Endothelial cell (in vitro differentiated cells): Measurements from ENCODE around the gene FCRLA. TPM values are rescaled to one million over a fixed set of nuclear protein-coding genes. Genes with fewer than 3 reads are reported as not detected.
"Not testable (repeated sequence)": the region's sequence is repeated elsewhere in the genome, so short reads cannot be mapped to it uniquely, and the experiment has no call there.

ENCODE experiments used
- DNase-seq: peaks from one replicate; pipeline ENCODE4 v3.0.0; 2021; ENCODE audit warnings: low spot score
- H3K27ac Mint-ChIP-seq: one replicate; pipeline ENCODE4 v1.8.0; 2021; ENCODE audit warnings: mixed read lengths, inconsistent platforms; ENCODE audit not compliant: unreplicated experiment
- H3K27me3 Mint-ChIP-seq: one replicate; pipeline ENCODE4 v1.8.0; 2021; ENCODE audit warnings: mild to moderate bottlenecking, moderate library complexity, mixed read lengths, inconsistent platforms; ENCODE audit not compliant: unreplicated experiment
- H3K36me3 Mint-ChIP-seq: one replicate; pipeline ENCODE4 v1.8.0; 2021; ENCODE audit warnings: mild to moderate bottlenecking, low read depth, mixed read lengths, inconsistent platforms; ENCODE audit not compliant: unreplicated experiment
- H3K4me1 Mint-ChIP-seq: one replicate; pipeline ENCODE4 v1.8.0; 2021; ENCODE audit warnings: mild to moderate bottlenecking, mixed read lengths, inconsistent platforms; ENCODE audit not compliant: unreplicated experiment
- H3K4me3 Mint-ChIP-seq: one replicate; pipeline ENCODE4 v1.8.0; 2021; ENCODE audit warnings: mild to moderate bottlenecking, mixed read lengths, inconsistent platforms; ENCODE audit not compliant: unreplicated experiment
- H3K9me3 Mint-ChIP-seq: one replicate; pipeline ENCODE4 v1.8.0; 2021; ENCODE audit warnings: mixed read lengths, inconsistent platforms; ENCODE audit not compliant: unreplicated experiment
- total RNA-seq: library from RNA; stranded (reverse); fragmentation: NEBNext Ultra II Directional; extraction: Animal tissue kit (Norgen Biotek cat#: 25700); gene quantifications from one replicate; pipeline ENCODE4 v1.2.1, GENCODE V29; 2021; ENCODE audit not compliant: unreplicated experiment
- TF ChIP-seq, protein P1 (sequence below): fragments of 200-600 bp; sonication (generic); IDR thresholded peaks from one replicate; pipeline ENCODE4 v1.5.0; 2021; ENCODE audit warnings: antibody characterized with exemption; ENCODE audit not compliant: unreplicated experiment

Gene FCRLA
- total RNA-seq, 1 donor from 2014 or later = not detected

DNA sequence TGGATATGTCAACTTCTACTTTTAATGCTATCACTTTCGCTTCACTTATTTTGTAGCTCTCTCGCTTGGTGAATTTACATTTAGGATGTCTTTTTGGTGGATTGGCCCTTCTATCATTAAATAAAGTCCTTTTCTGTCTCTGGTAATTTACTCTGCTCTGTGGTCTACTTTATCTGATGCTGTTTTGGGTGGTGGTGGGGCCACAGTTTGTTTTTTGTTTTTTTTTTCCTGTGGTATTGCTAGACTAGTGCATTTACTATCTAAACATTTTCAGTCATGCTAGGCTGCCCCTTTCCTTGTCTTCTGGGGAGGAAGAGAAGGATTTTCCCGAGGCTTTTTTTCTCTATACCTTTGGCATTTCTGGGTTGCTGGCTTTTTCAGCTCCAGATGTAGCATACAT is 18.1 kb upstream of the FCRLA start:
- H3K4me1 Mint-ChIP-seq = no peaks in the 10 kb centered on the region
- no peak overlapping the region for H3K27ac Mint-ChIP-seq
- no peaks in the 10 kb centered on the region for H3K36me3 Mint-ChIP-seq
- H3K4me3 Mint-ChIP-seq = no peak overlapping the region
- no peaks in the 10 kb centered on the region for H3K9me3 Mint-ChIP-seq
- no peaks in the 10 kb centered on the region for H3K27me3 Mint-ChIP-seq
- DNase-seq = no peak
- TF ChIP-seq, protein P1, sequence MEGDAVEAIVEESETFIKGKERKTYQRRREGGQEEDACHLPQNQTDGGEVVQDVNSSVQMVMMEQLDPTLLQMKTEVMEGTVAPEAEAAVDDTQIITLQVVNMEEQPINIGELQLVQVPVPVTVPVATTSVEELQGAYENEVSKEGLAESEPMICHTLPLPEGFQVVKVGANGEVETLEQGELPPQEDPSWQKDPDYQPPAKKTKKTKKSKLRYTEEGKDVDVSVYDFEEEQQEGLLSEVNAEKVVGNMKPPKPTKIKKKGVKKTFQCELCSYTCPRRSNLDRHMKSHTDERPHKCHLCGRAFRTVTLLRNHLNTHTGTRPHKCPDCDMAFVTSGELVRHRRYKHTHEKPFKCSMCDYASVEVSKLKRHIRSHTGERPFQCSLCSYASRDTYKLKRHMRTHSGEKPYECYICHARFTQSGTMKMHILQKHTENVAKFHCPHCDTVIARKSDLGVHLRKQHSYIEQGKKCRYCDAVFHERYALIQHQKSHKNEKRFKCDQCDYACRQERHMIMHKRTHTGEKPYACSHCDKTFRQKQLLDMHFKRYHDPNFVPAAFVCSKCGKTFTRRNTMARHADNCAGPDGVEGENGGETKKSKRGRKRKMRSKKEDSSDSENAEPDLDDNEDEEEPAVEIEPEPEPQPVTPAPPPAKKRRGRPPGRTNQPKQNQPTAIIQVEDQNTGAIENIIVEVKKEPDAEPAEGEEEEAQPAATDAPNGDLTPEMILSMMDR = no peak

- H3K27ac Mint-ChIP-seq = no peak overlapping the region
- TF ChIP-seq, protein P1 = no peak
These were observed 15.2 kb upstream of the FCRLA start for GRCh38 chr1:161691846-161692245.

DNA sequence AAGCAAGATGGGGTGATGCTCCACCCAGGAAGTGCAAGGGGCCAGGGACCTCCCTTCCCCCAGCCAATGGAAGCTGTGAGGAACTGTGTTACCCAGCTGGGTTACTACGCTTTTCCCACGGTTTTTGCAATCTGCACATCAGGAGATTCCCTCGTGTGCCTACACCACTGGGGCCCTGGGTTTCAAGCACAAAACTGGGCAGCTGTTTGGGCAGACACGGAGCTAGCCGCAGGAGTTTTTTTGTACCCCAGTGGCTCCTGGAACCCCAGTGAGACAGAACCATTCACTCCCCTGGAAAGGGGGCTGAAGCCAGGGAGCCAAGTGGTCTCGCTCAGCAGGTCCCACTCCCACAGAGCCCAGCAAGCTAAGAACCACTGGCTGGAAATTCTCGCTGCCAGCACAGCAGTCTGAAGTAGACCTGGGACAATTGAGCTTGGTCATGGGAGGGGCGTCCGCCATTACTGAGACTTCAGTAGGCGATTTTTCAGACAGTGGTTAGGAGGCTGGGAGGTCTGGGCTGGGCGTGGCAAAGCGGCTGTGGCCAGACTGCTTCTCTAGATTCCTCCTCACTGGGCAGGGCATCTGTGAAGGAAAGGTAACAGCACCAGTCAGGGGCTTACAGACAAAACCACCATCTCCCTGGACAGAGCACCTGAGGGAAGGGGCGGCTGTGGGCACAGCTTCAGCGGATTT is 13.9 kb upstream of the FCRLA start:
- not testable (repeated sequence) for H3K27ac Mint-ChIP-seq, H3K27me3 Mint-ChIP-seq, H3K4me3 Mint-ChIP-seq, DNase-seq, H3K4me1 Mint-ChIP-seq, H3K36me3 Mint-ChIP-seq, H3K9me3 Mint-ChIP-seq

More at GRCh38 chr1:161691846-161692245, 15.2 kb upstream of the FCRLA start:
- Mint-ChIP-seq H3K9me3 (no peaks in the 10 kb centered on the region), H3K36me3 (no peaks in the 10 kb centered on the region), H3K27me3 (no peaks in the 10 kb centered on the region), H3K4me1 (no peaks in the 10 kb centered on the region), H3K4me3 (no peak overlapping the region)
- no peak for DNase-seq

DNA sequence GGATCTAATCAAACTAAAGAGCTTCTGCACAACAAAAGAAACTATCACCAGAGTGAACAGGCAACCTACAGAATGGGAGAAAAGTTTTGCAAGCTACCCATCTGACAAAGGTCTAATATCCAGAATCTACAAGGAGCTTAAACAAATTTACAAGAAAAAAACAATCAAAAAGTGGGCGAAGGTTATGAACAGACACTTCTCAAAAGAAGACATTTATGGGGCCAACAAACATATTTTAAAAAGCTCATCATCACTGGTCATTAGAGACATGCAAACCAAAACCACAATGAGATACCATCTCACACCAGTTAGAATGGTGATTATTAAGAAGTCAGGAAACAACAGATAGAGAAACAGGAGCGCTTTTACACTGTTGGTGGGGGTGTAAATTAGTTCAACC is 8.7 kb upstream of the FCRLA start:
- not testable (repeated sequence) for H3K27ac Mint-ChIP-seq, H3K4me3 Mint-ChIP-seq, H3K36me3 Mint-ChIP-seq, DNase-seq, H3K27me3 Mint-ChIP-seq, H3K9me3 Mint-ChIP-seq, H3K4me1 Mint-ChIP-seq

DNA sequence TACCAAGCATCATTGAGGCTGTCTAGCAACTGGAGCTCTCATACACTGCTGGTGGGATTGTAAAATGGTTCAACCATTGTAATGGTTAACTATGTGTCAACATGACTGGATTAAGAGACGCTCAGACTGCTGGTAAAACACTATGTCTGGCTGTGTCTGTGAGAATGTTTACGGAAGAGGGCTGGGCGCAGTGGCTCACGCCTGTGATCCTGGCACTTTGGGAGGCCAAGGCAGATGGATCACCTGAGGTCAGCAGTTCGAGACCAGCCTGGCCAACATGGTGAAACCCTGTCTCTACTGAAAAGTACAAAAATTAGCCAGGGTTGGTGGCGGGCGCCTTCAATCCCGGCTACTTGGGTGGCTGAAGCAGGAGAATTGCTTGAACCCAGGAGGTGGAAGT is 4.8 kb upstream of the FCRLA start:
- DNase-seq = no peak
- no peak overlapping the region for H3K27ac Mint-ChIP-seq
- H3K4me3 Mint-ChIP-seq = no peak overlapping the region
- TF ChIP-seq, protein P1 = no peak
- no peaks in the 10 kb centered on the region for H3K9me3 Mint-ChIP-seq
- no peaks in the 10 kb centered on the region for H3K36me3 Mint-ChIP-seq
- peaks cover 2% of the 10 kb centered on the region for H3K27me3 Mint-ChIP-seq
- H3K4me1 Mint-ChIP-seq = no peaks in the 10 kb centered on the region

GRCh38 chr1:161705537-161705936 is 1.5 kb upstream of the FCRLA start:
- no peak for DNase-seq
- H3K4me3 Mint-ChIP-seq = no peak overlapping the region
- H3K36me3 Mint-ChIP-seq = no peaks in the 10 kb centered on the region
- no peaks in the 10 kb centered on the region for H3K4me1 Mint-ChIP-seq
- TF ChIP-seq, protein P1 = no peak
- H3K27ac Mint-ChIP-seq = no peak overlapping the region
- H3K9me3 Mint-ChIP-seq = no peaks in the 10 kb centered on the region
- H3K27me3 Mint-ChIP-seq = peaks cover 1% of the 10 kb centered on the region
